ENCODE data around the gene FBXL19. TPM values are rescaled to one million over a fixed set of nuclear protein-coding genes. Genes with fewer than 3 reads are reported as not detected.

The FBXL19 gene
- total and polyA plus RNA-seq, 2 of the 13 experiments (the other 11 are each of a cell fraction or from before 2014, with no cell fraction given) = 6.0 to 13.7 TPM

GRCh38 chr16:30983898-30984610 is 60.7 kb downstream of the FBXL19 start:
- Histone ChIP-seq H3K4me3 (replicated peaks in 1 of 3; ENCODE audit: insufficient read depth in 1 of 3, low read depth in 2 of 3, low read length in 3 of 3) (no peak overlapping the region), H3K9ac (ENCODE audit: insufficient read depth, low read depth, low read length) (no peak overlapping the region), H3K36me3 (replicated peaks in 1 of 2; ENCODE audit: control insufficient read depth in 1 of 2, insufficient read depth in 2 of 2, low read length in 2 of 2) (peaks cover 14 to 48% of the 10 kb centered on the region in 2 experiments), H3K4me2 (ENCODE audit: low read depth, low read length) (no peak overlapping the region), H3K79me2 (ENCODE audit: insufficient read depth, low read length) (no peaks in the 10 kb centered on the region), H3K27ac (ENCODE audit: extremely low read length, insufficient read depth, low read length) (no peak overlapping the region), H4K20me1 (ENCODE audit: insufficient read depth, low read length) (no peaks in the 10 kb centered on the region), H3K9me3 (ENCODE audit: low read length) (no peaks in the 10 kb centered on the region), H2AFZ (ENCODE audit: low read length) (no peak overlapping the region), H3K4me1 (ENCODE audit: insufficient read depth, low read length) (peaks cover 16% of the 10 kb centered on the region), H3K27me3 (ENCODE audit: control insufficient read depth in 1 of 2, insufficient read depth in 2 of 2, low read length in 2 of 2) (no peaks in the 10 kb centered on the region)
- POLR2A ChIA-PET = interaction anchor here (0.5 to 3.7 kb wide), 21 partner anchors 9 to 889 kb away, joined by 3 to 81 read pairs (median 6); partner anchors contain the start of genes KAT8, PHKG2, STX4 and VKORC1
- no peak for ATAC-seq
- in situ Hi-C loops (cut with HindIII; ENCODE audit: extremely low pct_ligation_motif_present, low pct_unique_long_range_greater_than_20kb) (loop anchor here (25.0 kb wide), 1 partner anchor 728 kb away; a partner anchor contains a TSS), intact Hi-C loops (cut with micrococcal nuclease; ENCODE audit: unreplicated experiment) (loop anchor here (10.0 kb wide), 1 partner anchor 881 kb away; no protein-coding TSS in a partner anchor)
- no peak for TF ChIP-seq NONO (IDR thresholded peaks at IDR 0.05)
- peak; percentile 14; the same call in 1 of the 2 replicates for TF ChIP-seq NONO (CRISPR knock-in tag; conservative IDR thresholded peaks at IDR 0.05)
- no peak for TF ChIP-seq HOXA5 (CRISPR knock-in tag; IDR thresholded peaks at IDR 0.05)
- FAIRE-seq = no peak
- 97% methylated on average over 14 of the region's 14 CpGs for WGBS (ENCODE audit: low lambda C conversion rate)
- no peak for DNase-seq (ENCODE audit: low spot score)
- BruUV-seq (replicated peaks) = no TSS peak
- CTCF ChIA-PET (ENCODE audit: low intra/inter-chr PET ratio, low total read pairs) = interaction anchor here (0.6 to 2.5 kb wide), 10 partner anchors 26 to 884 kb away, joined by 3 to 29 read pairs (median 7); partner anchors contain the start of genes STX1B, STX4, VKORC1 and ZNF646

- CTCF ChIA-PET (ENCODE audit: low intra/inter-chr PET ratio, low total read pairs) = interaction anchor here (0.6 to 2.5 kb wide), 14 partner anchors 17 to 884 kb away, joined by 3 to 29 read pairs (median 4); partner anchors contain the start of genes STX1B, STX4, VKORC1 and ZNF646
- H3K4me2 ChIP-seq (ENCODE audit: low read depth, low read length) = peak within 1 kb of the TSS; percentile 88
- no peaks in the 10 kb centered on the region for H4K20me1 ChIP-seq (ENCODE audit: insufficient read depth, low read length)
- H3K9ac ChIP-seq (ENCODE audit: insufficient read depth, low read depth, low read length) = peak within 1 kb of the TSS; percentile 52
- no TSS peak for BruUV-seq (replicated peaks)
- ATAC-seq (peak; percentile 78), DNase-seq (ENCODE audit: low spot score) (peak; percentile 80), FAIRE-seq (peak; percentile 71)
- peaks cover 13 to 42% of the 10 kb centered on the region in 2 experiments for H3K36me3 ChIP-seq (replicated peaks in 1 of 2; ENCODE audit: control insufficient read depth in 1 of 2, insufficient read depth in 2 of 2, low read length in 2 of 2)
- H3K9me3 ChIP-seq (ENCODE audit: low read length) = no peaks in the 10 kb centered on the region
- intact Hi-C loops (cut with micrococcal nuclease; ENCODE audit: unreplicated experiment) = loop anchor here (1.0 to 10.0 kb wide), 7 partner anchors 11 to 880 kb away; no protein-coding TSS in a partner anchor
- H3K4me1 ChIP-seq (ENCODE audit: insufficient read depth, low read length) = peaks cover 16% of the 10 kb centered on the region
- peak within 1 kb of the TSS; percentile 49 for H3K27ac ChIP-seq (ENCODE audit: extremely low read length, insufficient read depth, low read length)
- no peak within 1 kb of the TSS for H2AFZ ChIP-seq (ENCODE audit: low read length)
- in situ Hi-C loops (cut with HindIII; ENCODE audit: extremely low pct_ligation_motif_present, low pct_unique_long_range_greater_than_20kb) = loop anchor here (5.0 to 25.0 kb wide), 2 partner anchors 87 to 727 kb away; partner anchors contain the start of genes ZNF646 and ZNF668
- peak within 1 kb of the TSS; percentile 41 to 72 (median 54) for H3K4me3 ChIP-seq (replicated peaks in 1 of 3; ENCODE audit: insufficient read depth in 1 of 3, low read depth in 2 of 3, low read length in 3 of 3)
- H3K27me3 ChIP-seq (ENCODE audit: control insufficient read depth in 1 of 2, insufficient read depth in 2 of 2, low read length in 2 of 2) = no peaks in the 10 kb centered on the region
- 31% methylated on average over 15 of the region's 24 CpGs for WGBS (ENCODE audit: low lambda C conversion rate)
- POLR2A ChIA-PET = interaction anchor here (0.5 to 3.7 kb wide), 26 partner anchors 9 to 888 kb away, joined by 3 to 81 read pairs (median 5); partner anchors contain the start of genes FUS, KAT8, PHKG2 and STX4
- no peaks in the 10 kb centered on the region for H3K79me2 ChIP-seq (ENCODE audit: insufficient read depth, low read length)
- TF ChIP-seq MAX (IDR thresholded peaks at IDR 0.05) (no peak), ZFY (CRISPR knock-in tag; IDR thresholded peaks at IDR 0.05) (no peak), CEBPB (IDR thresholded peaks at IDR 0.05; ENCODE audit: borderline replicate concordance, low read depth, low read length) (no peak), ZFP91 (CRISPR knock-in tag; IDR thresholded peaks at IDR 0.05; ENCODE audit: borderline replicate concordance) (no peak), MLLT10 (CRISPR knock-in tag; IDR thresholded peaks at IDR 0.05) (no peak), ZNF329 (CRISPR knock-in tag; IDR thresholded peaks at IDR 0.05; ENCODE audit: low read depth) (0 out of 2 replicates have a peak, but pooled peaks have one; percentile 19), ZBTB38 (CRISPR knock-in tag; IDR thresholded peaks at IDR 0.05) (peak; percentile 23; the same call in 1 of the 2 replicates), ZNF44 (CRISPR knock-in tag; IDR thresholded peaks at IDR 0.05) (no peak), GABPB1 (CRISPR knock-in tag; IDR thresholded peaks at IDR 0.05) (peak; percentile 70), RXRA (CRISPR knock-in tag; IDR thresholded peaks at IDR 0.05) (no peak), RXRB (CRISPR knock-in tag; IDR thresholded peaks at IDR 0.05; ENCODE audit: borderline replicate concordance) (peak; percentile 42; the same call in 1 of the 2 replicates)
Measured at GRCh38 chr16:30984669-30985400, 61.5 kb downstream of the FBXL19 start, which contains the start of gene HSD3B7. HSD3B7 (plus strand) TSS chr16:30985207; CDS start chr16:30985659, 452 bp downstream.

Data from HepG2 (cell line).